GM12891 (cell line): ENCODE data around the gene TBC1D1.

Experiments used
- PAX5 ChIP-seq: IDR thresholded peaks from 2 replicates; pipeline ENCODE4 v1.6.1; 2011; ENCODE audit warnings: low read length, moderate library complexity, mild to moderate bottlenecking; ENCODE audit not compliant: insufficient read depth, severe bottlenecking
- POLR2A ChIP-seq: IDR thresholded peaks from 2 replicates; pipeline ENCODE4 v1.6.1; 2011; ENCODE audit warnings: low read depth, low read length, control low read depth
- POLR2AphosphoS5 ChIP-seq: IDR thresholded peaks from 2 replicates; pipeline ENCODE4 v1.6.1; 2011; ENCODE audit warnings: low read depth, low read length, control low read depth
- POU2F2 ChIP-seq: IDR thresholded peaks from 2 replicates; pipeline ENCODE4 v1.6.1; 2011; ENCODE audit warnings: low read depth, mild to moderate bottlenecking, control low read depth, low read length, moderate library complexity
- SPI1 ChIP-seq: IDR thresholded peaks from 2 replicates; pipeline ENCODE4 v1.6.1; 2011; ENCODE audit warnings: low read depth, low read length, control low read depth
- TAF1 ChIP-seq: IDR thresholded peaks from 2 replicates; pipeline ENCODE4 v1.6.1; 2011; ENCODE audit warnings: low read depth, low read length, control low read depth

- TF ChIP-seq POLR2A, result no peak
- no peak for TF ChIP-seq PAX5
- TF ChIP-seq TAF1, result no peak
- no peak for TF ChIP-seq POLR2AphosphoS5
- TF ChIP-seq POU2F2, result no peak
- no peak for TF ChIP-seq SPI1
Measured at GRCh38 chr4:38124961-38125360, 234.1 kb downstream of the TBC1D1 start.
